Fibroblast of lung (primary cell): ENCODE results near the gene BPIFB3. TPM values are rescaled to one million over a fixed set of nuclear protein-coding genes. Genes with fewer than 3 reads are reported as not detected.

Experiments used
- DNase-seq, 2 donors: peaks; one replicate each; pipeline versions ENCODE4 v3.0.0 to v3.0.0-alpha.2; 2010; ENCODE audit warnings: low read depth in 2 of 2
- H2AFZ ChIP-seq: 2 replicates; pipeline ENCODE4 v1.5.1; 2012; ENCODE audit warnings: low read length, control low read depth, inconsistent platforms
- H3K27ac ChIP-seq: 2 replicates; pipeline ENCODE4 v1.5.1; 2011; ENCODE audit warnings: low read length, control low read depth; ENCODE audit not compliant: insufficient read depth
- H3K27me3 ChIP-seq: 2 replicates; pipeline ENCODE4 v1.5.1; 2011; ENCODE audit warnings: mild to moderate bottlenecking, low read length; ENCODE audit not compliant: control insufficient read depth, insufficient read depth
- H3K36me3 ChIP-seq: 2 replicates; pipeline ENCODE4 v1.5.1; 2011; ENCODE audit warnings: low read length; ENCODE audit not compliant: control insufficient read depth, insufficient read depth
- H3K4me1 ChIP-seq: 2 replicates; pipeline ENCODE4 v1.5.1; 2011; ENCODE audit warnings: low read length; ENCODE audit not compliant: control insufficient read depth, insufficient read depth; ENCODE audit errors: extremely low read depth
- H3K4me2 ChIP-seq: 2 replicates; pipeline ENCODE4 v1.5.1; 2011; ENCODE audit warnings: low read length, control low read depth; ENCODE audit not compliant: insufficient read depth; ENCODE audit errors: extremely low read depth
- H3K4me3 ChIP-seq, 4 experiments: fragments of 200-600 bp in 1 of 4; sonication (generic) in 1 of 4; replicated peaks in 1 of 4; 2 replicates each; pipeline ENCODE4 v1.5.1; 2011 to 2016; ENCODE audit warnings: low read length in 4 of 4, low read depth in 3 of 4, mild to moderate bottlenecking in 3 of 4, control low read depth in 2 of 4, inconsistent platforms in 1 of 4, mixed read lengths in 1 of 4; ENCODE audit not compliant: insufficient read depth in 1 of 4; ENCODE audit errors: control extremely low read depth in 1 of 4
- H3K79me2 ChIP-seq: 2 replicates; pipeline ENCODE4 v1.5.1; 2012; ENCODE audit warnings: mild to moderate bottlenecking, low read length, inconsistent platforms; ENCODE audit not compliant: control insufficient read depth, insufficient read depth
- H3K9ac ChIP-seq: 2 replicates; pipeline ENCODE4 v1.5.1; 2011; ENCODE audit warnings: mild to moderate bottlenecking, low read length, control low read depth; ENCODE audit not compliant: insufficient read depth
- H3K9me3 ChIP-seq: 2 replicates; pipeline ENCODE4 v1.5.1; 2012; ENCODE audit warnings: low read depth, low read length; ENCODE audit not compliant: control insufficient read depth, insufficient read depth
- H4K20me1 ChIP-seq: 2 replicates; pipeline ENCODE4 v1.5.1; 2011; ENCODE audit warnings: low read length; ENCODE audit not compliant: control insufficient read depth, insufficient read depth; ENCODE audit errors: extremely low read depth
- CTCF ChIP-seq, 2 donors: IDR thresholded peaks in 1 of 2; conservative IDR thresholded peaks in 1 of 2; 1 replicate in 1 of 2; 2 replicates in 1 of 2; pipeline ENCODE4 v1.5.1; 2011 to 2012; ENCODE audit warnings: low read length in 2 of 2, control low read depth in 1 of 2, inconsistent platforms in 1 of 2, low read depth in 1 of 2, mild to moderate bottlenecking in 1 of 2
- EZH2 ChIP-seq: IDR thresholded peaks from 2 replicates; pipeline ENCODE4 v1.5.1; 2012; ENCODE audit warnings: low read length, control low read depth, mild to moderate bottlenecking; ENCODE audit errors: missing control alignments
- polyA plus RNA-seq, 2 donors: library from polyadenylated mRNA; depleted of rRNA in 1 of 2; stranded (reverse) in 1 of 2; unstranded in 1 of 2; fragments of >200 nt; gene quantifications; 2 replicates each; pipeline ENCODE4 v1.2.1, GENCODE V29; 2011 to 2012; ENCODE audit warnings: missing spikeins in 1 of 2
- total RNA-seq: library from RNA; depleted of rRNA; stranded (reverse); fragments of >200 nt; gene quantifications from 2 replicates; pipeline ENCODE4 v1.2.1, GENCODE V29; 2014

BPIFB3 gene
- total and polyA plus RNA-seq, 2 donors (not counting 1 experiment from before 2014, with no cell fraction given) = not detected

DNA sequence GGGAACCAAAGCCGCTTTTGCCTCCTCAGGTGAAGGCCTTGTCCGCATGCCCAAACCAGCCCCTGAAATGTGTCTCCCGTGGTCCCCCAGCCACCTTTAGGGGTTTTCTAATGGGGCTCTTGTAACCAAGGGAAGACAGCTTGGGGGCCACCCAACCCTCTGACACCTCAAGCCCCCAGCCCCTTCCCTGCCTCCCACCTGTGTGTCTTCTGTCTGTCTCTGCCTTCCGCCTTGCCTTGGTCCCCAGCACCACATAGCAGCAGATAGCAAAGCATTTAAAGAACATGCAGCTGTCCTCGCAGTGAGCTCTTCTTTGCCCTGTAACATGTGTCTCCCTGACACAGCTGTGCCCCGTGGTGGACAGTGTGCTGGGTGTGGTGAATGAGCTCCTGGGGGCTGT is 9.6 kb downstream of the BPIFB3 start:
- no peaks in the 10 kb centered on the region for H3K79me2 ChIP-seq
- no peaks in the 10 kb centered on the region for H4K20me1 ChIP-seq
- no peak for TF ChIP-seq CTCF (conservative IDR thresholded peaks at IDR 0.05 in 1 of 2, IDR thresholded peaks at IDR 0.05 in 1 of 2; ENCODE audit: low read depth in 1 of 2, low read length in 2 of 2)
- no peak for TF ChIP-seq EZH2
- no peak overlapping the region for H3K4me2 ChIP-seq
- no peak overlapping the region for H2AFZ ChIP-seq
- H3K27ac ChIP-seq = no peak overlapping the region
- H3K4me3 ChIP-seq = no peak overlapping the region
- no peaks in the 10 kb centered on the region for H3K27me3 ChIP-seq
- DNase-seq = no peak
- H3K9ac ChIP-seq = no peak overlapping the region
- H3K4me1 ChIP-seq = no peaks in the 10 kb centered on the region
- no peaks in the 10 kb centered on the region for H3K36me3 ChIP-seq
- no peaks in the 10 kb centered on the region for H3K9me3 ChIP-seq

GRCh38 chr20:33064572-33065287 is 11.0 kb downstream of the BPIFB3 start:
- TF ChIP-seq CTCF (conservative IDR thresholded peaks at IDR 0.05 in 1 of 2, IDR thresholded peaks at IDR 0.05 in 1 of 2; ENCODE audit: low read depth in 1 of 2, low read length in 2 of 2) = no peak
- no peak for TF ChIP-seq EZH2
- H3K4me3 ChIP-seq = no peak overlapping the region
- no peak overlapping the region for H3K27ac ChIP-seq
- no peaks in the 10 kb centered on the region for H3K79me2 ChIP-seq
- no peaks in the 10 kb centered on the region for H3K36me3 ChIP-seq
- H3K27me3 ChIP-seq = no peaks in the 10 kb centered on the region
- DNase-seq = no peak
- no peak overlapping the region for H3K9ac ChIP-seq
- no peaks in the 10 kb centered on the region for H3K4me1 ChIP-seq
- no peak overlapping the region for H2AFZ ChIP-seq
- H4K20me1 ChIP-seq = no peaks in the 10 kb centered on the region
- no peak overlapping the region for H3K4me2 ChIP-seq
- H3K9me3 ChIP-seq = no peaks in the 10 kb centered on the region

DNA sequence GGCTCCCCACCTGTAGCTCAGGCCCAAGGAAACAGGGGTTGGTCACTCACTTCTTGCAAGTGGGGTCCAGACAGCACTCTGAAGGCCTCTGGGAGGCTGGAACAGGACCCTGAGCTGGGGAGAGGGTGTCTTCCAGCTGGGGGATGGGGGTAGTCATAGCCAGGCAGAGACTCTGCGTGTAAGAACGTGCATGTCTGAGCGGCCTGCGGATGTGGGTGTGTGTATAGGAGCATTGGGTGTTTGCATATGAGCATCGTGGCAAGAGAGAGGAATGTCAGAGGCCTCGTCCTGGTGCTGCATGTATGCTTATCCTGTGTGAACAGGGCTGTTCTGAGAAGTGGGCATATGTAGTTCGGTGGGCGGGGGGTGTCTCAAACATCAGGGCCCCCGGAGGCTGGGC is 12.1 kb downstream of the BPIFB3 start:
- Histone ChIP-seq H3K36me3 (no peaks in the 10 kb centered on the region), H3K9me3 (no peaks in the 10 kb centered on the region), H3K79me2 (no peaks in the 10 kb centered on the region), H3K9ac (no peak overlapping the region), H3K4me3 (no peak overlapping the region), H4K20me1 (no peaks in the 10 kb centered on the region), H3K27me3 (no peaks in the 10 kb centered on the region), H3K4me1 (no peaks in the 10 kb centered on the region), H3K27ac (no peak overlapping the region), H3K4me2 (no peak overlapping the region), H2AFZ (no peak overlapping the region)
- no peak for DNase-seq
- TF ChIP-seq EZH2 (no peak), CTCF (conservative IDR thresholded peaks at IDR 0.05 in 1 of 2, IDR thresholded peaks at IDR 0.05 in 1 of 2; ENCODE audit: low read depth in 1 of 2, low read length in 2 of 2) (no peak)
